Measurements from ENCODE around the gene BMP10.

The BMP10 gene

DNA sequence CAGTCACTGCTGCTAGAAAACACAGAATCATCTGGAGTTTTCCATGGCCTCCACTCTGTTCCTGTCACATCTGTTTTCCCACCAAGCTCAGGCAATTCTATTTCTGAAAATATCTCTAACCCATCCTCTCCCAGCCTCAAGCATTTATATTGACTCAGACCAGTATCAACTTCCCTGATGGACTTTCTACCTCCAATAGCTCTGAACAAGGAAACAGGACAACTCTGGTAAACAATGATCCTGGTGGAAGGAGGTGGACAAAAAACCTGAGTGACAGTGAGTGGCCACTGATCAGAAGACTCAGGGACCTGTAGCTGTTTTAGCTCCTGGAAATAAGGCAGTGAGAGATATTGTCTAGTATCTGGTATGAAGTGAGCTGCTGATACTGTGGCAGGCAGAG, 23.4 kb downstream of the BMP10 start:
- no peak for DNase-seq

DNA sequence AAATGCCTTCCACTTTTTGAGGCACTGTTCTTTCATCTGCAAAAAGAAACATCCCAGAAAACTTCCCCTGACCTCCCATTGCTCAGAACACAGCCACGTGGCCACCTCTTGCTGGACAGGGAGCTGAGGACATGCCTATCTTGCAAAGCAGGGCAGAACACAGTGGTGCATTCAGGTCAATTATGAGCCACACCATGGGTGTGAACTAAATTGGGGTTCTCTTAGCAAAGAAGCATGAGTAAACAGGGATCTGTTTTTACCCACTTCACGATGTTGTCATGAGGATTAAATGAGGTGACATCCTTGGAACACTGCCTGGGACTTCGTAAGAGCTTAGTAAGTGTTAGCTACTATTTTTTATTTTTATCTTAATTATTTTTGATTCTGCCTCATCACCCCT, 25.1 kb downstream of the BMP10 start:
- no peak for DNase-seq

DNA sequence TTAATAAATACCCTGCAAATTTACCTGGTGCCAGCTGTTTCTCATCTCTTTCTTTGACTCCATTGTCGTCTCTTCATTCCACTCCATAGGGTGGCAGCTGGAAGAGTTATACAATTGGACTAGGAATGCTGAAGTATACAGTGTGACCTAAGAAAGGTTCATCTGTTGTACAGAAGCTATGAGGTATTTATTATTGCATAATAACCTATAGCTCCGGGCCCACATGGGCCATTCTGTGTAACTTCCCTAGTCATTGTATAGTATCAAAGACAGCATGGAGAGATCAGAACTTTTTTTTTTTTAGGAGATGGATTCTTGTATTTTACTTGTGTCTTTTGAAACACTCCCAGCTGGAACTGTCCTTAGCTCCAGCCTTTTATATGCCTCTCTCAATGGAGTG, 26.2 kb downstream of the BMP10 start:
- no peak for DNase-seq

DNA sequence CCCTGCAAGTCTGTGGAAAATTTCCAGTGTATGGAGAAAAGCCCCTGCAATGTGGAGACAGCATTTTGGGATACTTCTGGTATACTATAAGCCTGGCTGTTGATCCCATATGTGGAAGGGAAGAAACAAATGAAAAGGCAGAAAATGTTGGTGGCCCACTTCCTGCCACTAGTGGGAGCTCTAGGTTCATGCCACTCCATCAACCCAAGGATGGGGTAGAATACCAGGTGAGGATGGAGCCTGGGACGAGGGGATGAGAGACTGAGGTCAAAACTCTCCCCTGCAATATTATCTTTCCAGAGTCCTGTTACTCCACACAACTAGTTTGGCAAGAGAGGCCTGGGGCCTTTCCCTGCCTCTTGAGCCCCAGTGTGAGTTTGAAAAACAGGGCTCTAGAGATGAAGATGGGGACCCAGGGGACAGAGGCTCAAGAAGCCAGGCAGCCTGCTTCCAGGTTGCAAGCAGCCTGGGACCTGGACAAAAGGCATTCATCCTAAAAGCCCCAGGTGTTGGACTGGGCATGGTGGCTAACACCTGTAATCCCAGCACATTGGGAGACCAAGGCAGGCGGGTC, 31.9 kb downstream of the BMP10 start:
- no peak for DNase-seq

GRCh38 chr2:68838641-68839040, 32.6 kb downstream of the BMP10 start:
- no peak for DNase-seq

GRCh38 chr2:68837861-68838341, 33.3 kb downstream of the BMP10 start:
- no peak for DNase-seq

GRCh38 chr2:68837164-68837860, 33.9 kb downstream of the BMP10 start:
- no peak for DNase-seq

- no peak for DNase-seq
Measured at GRCh38 chr2:68835621-68836020, 35.6 kb downstream of the BMP10 start.

DNA sequence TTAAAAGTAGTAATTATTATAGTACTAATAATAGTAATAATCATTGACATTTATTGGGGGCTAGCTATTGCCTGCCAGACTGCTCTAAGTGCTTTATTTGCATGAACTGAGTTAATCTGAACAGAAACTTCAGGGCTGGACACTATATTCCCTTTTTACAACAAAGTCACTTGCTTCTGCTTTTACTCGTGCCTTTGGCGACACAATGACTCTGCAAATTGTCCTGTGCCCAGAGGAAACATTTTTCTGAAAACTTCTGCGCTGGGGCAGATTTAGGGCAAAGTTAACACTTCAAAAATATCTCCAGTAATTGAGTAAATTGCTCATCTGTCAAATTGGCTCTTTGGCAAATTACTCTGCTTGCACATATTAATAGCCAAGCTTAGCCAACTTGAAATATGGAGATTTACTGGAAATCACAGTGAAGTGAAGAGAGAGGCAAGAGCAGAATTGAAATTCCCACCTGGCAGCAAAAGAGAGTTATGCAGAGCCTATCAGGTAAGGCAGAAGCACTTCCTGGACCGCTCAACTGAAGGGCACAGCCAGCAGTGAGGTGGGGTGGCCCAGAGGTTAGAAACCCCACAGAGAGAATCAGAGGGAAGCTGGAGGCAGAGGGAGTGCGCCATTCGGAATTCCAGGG, 36.3 kb downstream of the BMP10 start:
- no peak for DNase-seq

DNA sequence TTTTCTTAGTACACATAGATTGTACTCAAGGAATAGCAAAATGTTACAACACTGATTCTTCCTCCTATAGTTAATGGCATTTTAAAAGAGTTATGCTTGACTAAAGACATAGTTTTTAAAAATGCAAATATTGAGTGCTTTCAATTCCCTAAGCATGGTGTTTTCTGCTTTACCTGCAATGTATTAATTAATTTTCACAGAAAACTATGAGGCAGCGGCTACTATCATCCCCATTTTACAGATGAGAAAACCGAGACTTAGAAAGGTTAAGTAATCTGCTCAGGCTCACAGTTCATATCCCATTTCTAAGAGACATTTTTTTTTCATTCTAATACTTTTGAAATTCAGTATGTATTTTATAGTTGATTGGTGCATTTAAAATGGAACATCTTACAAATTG, 38.0 kb downstream of the BMP10 start:
- no peak for DNase-seq

DNA sequence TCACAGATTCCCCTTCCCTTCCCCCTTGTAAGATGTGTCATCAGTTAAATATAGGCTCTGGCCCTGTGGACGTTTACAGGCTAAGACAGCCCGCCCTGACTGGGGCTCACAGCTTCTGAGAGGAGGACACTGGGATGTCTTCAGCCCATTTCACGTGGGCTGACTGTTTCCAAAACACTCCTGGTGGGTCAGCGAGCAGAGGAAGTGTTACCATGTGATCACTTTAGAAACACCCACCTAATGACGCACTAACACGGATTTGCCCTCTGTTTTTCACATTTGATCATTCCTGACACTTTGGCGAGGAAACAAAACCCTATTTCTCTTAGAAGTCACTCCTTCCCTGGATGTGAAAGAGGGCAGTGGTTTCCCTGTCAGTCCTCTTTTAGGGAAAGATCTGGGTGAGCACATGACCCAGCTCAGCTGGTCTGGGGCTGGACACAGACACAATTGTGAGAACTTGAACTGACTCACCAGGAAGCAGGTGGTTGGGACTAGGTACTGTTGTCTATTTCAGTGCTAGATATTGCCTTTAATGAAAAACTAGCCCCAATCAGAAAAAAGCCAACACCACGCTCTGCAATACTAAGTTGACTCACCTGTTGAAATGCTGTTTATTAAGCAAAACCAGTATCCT, 38.8 kb downstream of the BMP10 start:
- DNase-seq: no peak

GRCh38 chr2:68831686-68832232, 39.4 kb downstream of the BMP10 start:
- DNase-seq: no peak

GRCh38 chr2:68829749-68830148, 41.4 kb downstream of the BMP10 start:
- DNase-seq: no peak

DNA sequence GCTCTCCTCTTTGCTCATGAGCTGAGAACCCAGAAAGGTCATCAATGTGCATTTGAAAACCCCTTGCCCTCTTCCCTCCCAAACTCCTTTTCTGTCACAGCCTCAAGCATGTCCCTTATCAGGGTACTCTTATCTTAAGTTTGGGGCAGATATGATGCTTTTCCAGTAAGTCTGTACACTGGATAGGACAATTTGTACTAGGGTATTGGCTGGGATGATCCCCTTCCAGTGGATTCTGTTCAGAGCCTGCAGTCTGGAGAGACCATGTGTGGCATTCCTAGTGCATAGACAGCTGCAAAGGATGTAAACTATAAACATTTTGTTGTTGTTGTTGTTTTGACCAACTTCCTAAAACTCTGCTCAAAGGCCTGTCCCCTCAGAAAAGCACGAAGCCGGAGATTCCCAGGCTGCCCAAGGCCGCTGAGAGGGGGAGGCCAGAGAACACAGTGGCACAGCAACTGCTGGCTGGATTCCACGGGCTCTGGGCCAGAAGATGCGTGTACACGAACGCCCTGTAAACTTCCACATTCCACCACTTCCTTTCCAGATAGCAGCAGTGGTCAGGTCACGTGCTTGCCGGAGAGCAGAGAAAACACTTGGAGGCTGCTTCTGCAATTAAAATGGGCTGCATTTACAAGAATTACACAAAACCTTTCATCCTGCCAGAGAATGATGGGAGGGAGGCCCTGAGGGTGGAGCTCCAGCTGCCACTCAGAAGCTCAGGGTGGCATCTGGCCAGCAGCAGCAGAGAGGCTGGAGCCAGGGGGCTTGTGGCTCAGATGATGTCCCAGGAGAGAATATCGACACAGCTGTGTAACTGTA, 42.1 kb downstream of the BMP10 start:
- no peak for DNase-seq

DNA sequence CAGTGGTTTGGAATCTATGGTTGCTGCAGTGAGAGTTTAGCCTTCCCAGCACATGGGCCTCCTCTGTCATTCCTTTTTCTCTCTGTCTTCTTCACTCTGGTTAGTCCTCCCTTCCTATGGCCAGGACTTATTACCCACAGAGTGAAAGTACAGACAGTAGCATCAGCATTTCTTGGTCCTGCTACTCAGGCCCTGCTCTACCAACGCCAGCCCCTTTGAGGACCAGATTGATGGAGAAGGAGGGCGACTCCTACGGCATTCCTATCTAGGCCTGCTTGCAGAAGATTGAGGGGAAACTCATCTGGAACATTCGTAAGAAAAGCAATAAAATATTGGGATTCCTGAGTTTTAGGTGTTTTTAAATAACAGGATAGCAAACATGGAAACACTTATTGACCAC, 43.5 kb downstream of the BMP10 start:
- no peak for DNase-seq

- no peak for DNase-seq
Measured at GRCh38 chr2:68825866-68826265, 45.3 kb downstream of the BMP10 start.

- no peak for DNase-seq
Measured at GRCh38 chr2:68824831-68825230, 46.4 kb downstream of the BMP10 start.

DNA sequence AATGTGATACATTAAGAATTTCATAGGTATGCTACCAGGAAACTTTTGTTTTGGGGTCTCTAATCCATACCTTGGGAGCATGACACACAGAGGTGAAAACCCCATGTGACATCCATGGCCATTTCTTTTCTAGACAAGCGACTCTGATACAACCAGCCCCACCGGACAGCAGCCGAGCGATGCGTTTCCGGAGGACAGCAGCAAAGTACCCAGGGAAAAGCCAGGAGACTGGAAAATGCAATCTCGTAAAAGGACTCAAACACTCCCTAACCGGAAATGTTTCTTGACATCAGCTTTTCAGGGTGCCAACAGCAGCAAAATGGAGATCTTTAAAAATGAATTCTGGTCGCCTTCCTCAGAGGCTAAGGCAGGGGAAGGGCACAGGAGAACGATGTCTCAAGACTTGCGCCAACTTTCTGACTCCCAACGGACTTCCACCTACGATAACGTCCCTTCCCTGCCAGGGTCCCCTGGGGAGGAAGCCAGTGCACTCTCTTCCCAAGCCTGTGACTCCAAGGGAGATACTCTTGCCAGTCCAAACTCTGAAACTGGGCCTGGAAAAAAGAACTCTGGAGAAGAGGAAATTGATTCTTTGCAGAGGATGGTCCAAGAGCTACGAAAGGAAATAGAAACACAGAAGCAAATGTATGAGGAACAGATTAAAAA, 48.9 kb downstream of the BMP10 start:
- no peak for DNase-seq

DNA sequence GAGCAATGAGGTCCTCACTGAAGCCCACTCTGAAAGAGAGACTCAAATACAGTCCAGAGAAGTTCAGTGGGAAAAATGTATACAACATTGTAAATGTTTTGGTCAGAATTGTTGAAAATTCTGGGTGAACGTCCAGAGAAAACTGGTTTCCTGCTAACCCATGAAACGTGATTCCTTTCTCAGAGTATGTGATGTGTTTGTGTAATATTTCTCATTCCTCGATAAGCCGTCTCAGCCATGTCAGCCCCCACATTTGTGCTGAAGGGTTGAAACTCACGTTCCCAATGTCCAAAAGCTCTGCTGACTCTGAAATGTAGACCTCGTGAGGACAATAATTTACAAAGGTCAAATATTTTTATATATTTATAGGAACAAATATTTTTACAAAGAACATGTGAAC, 51.6 kb downstream of the BMP10 start:
- DNase-seq: no peak

- DNase-seq: no peak
Measured at GRCh38 chr2:68817306-68817705, 53.9 kb downstream of the BMP10 start.
